Natural killer cell (primary cell): Measurements from ENCODE around the gene TMEM182. TPM values are rescaled to one million over a fixed set of nuclear protein-coding genes. Genes with fewer than 3 reads are reported as not detected.

Experiments used
- ATAC-seq, 3 donors: fragments of 150-1000 bp in 2 of 3; fragments of 200-7000 bp in 1 of 3; cut with Tn5 transposase; 1 replicate in 1 of 3; 2 replicates in 2 of 3; pipeline ENCODE4 v1.10.0; 2021; ENCODE audit warnings: mild to moderate bottlenecking in 2 of 3, moderate library complexity in 2 of 3
- DNase-seq, 2 donors: peaks; one replicate each; pipeline versions ENCODE4 v3.0.0 to v3.0.0-alpha.2; 2013 to 2021; ENCODE audit warnings: mixed read lengths in 1 of 2
- H3K27ac ChIP-seq: one replicate; pipeline ENCODE4 v1.5.1; 2013; ENCODE audit warnings: mild to moderate bottlenecking, low read length
- H3K27me3 ChIP-seq: one replicate; pipeline ENCODE4 v1.6.1; 2013; ENCODE audit warnings: low read length; ENCODE audit not compliant: control insufficient read depth, insufficient read depth
- H3K36me3 ChIP-seq: one replicate; pipeline ENCODE4 v1.6.1; 2013; ENCODE audit warnings: low read length; ENCODE audit not compliant: control insufficient read depth, insufficient read depth
- H3K4me1 ChIP-seq: one replicate; pipeline ENCODE4 v1.6.1; 2013; ENCODE audit warnings: low read length; ENCODE audit not compliant: control insufficient read depth, insufficient read depth
- H3K4me3 ChIP-seq: one replicate; pipeline ENCODE4 v1.5.1; 2013; ENCODE audit warnings: low read length
- H3K9me3 ChIP-seq: one replicate; pipeline ENCODE4 v1.6.1; 2013; ENCODE audit warnings: low read length; ENCODE audit not compliant: control insufficient read depth, insufficient read depth
- H3K27ac Mint-ChIP-seq, 2 donors: one replicate each; pipeline ENCODE4 v1.8.0; 2022; ENCODE audit warnings: mild to moderate bottlenecking in 2 of 2, mixed read lengths in 2 of 2, moderate library complexity in 1 of 2
- H3K27me3 Mint-ChIP-seq, 2 donors: one replicate each; pipeline ENCODE4 v1.8.0; 2022; ENCODE audit warnings: low read depth in 2 of 2, mixed read lengths in 2 of 2
- H3K36me3 Mint-ChIP-seq: one replicate; pipeline ENCODE4 v1.8.0; 2022; ENCODE audit warnings: mixed read lengths
- H3K4me1 Mint-ChIP-seq, 2 donors: one replicate each; pipeline ENCODE4 v1.8.0; 2022; ENCODE audit warnings: mixed read lengths in 2 of 2
- H3K4me3 Mint-ChIP-seq: one replicate; pipeline ENCODE4 v1.8.0; 2022; ENCODE audit warnings: mild to moderate bottlenecking, moderate library complexity, mixed read lengths
- H3K9me3 Mint-ChIP-seq, 2 donors: one replicate each; pipeline ENCODE4 v1.8.0; 2022; ENCODE audit warnings: mixed read lengths in 2 of 2
- CTCF ChIP-seq: fragments of 200-600 bp; IDR thresholded peaks from one replicate; pipeline ENCODE4 v1.8.0; 2022; ENCODE audit warnings: antibody characterized with exemption
- WGBS: methylation state at CpG from one replicate; pipeline ENCODE4 v1.1.7; 2013; ENCODE audit warnings: missing lambda C conversion rate; ENCODE audit not compliant: insufficient coverage; 5-methylcytosine and 5-hydroxymethylcytosine counted together
- intact Hi-C: fragments of 100-400 bp; cut with micrococcal nuclease; formaldehyde crosslinking; loops from one replicate; pipeline ENCODE4 v1.14.2; 2022
- total RNA-seq, 4 donors: library from RNA; stranded (reverse); fragments of 120-200 nt in 1 of 4; gene quantifications; one replicate each; pipeline versions ENCODE4 v1.2.3 to v1.2.4, GENCODE V29; 2013 to 2022

TMEM182 gene
- total RNA-seq, 3 donors from 2014 or later (not counting 1 experiment from before 2014, with no cell fraction given): 3.2 to 4.9 (median 4.1) TPM

- no peaks in the 10 kb centered on the region for H3K4me1 Mint-ChIP-seq
- no peaks in the 10 kb centered on the region for H3K36me3 ChIP-seq
- H3K36me3 Mint-ChIP-seq: no peaks in the 10 kb centered on the region
- no peak overlapping the region for H3K4me3 Mint-ChIP-seq
- WGBS: 88% methylated on average over 3 of the region's 3 CpGs
- intact Hi-C loops: no loop called here
- no peak overlapping the region for H3K27ac ChIP-seq
- TF ChIP-seq CTCF: no peak
- no peak overlapping the region for H3K4me3 ChIP-seq
- DNase-seq (no peak), ATAC-seq (no peak)
- no peaks in the 10 kb centered on the region for H3K9me3 ChIP-seq
- no peaks in the 10 kb centered on the region for H3K9me3 Mint-ChIP-seq
- H3K27me3 Mint-ChIP-seq: peaks cover 16 to 34% of the 10 kb centered on the region in 2 donors
- H3K27me3 ChIP-seq: no peaks in the 10 kb centered on the region
- no peak overlapping the region for H3K27ac Mint-ChIP-seq
- H3K4me1 ChIP-seq: no peaks in the 10 kb centered on the region
Observed at GRCh38 chr2:102852867-102853266, 91.0 kb downstream of the TMEM182 start.

Other genes starting within 250 kb of the TMEM182 start
- not detected for gene SLC9A2, start 142.5 kb upstream of the TMEM182 start, total RNA-seq